Lower lobe of right lung (tissue), 2 donors: Measurements from ENCODE around the gene PRKG1. TPM values are rescaled to one million over a fixed set of nuclear protein-coding genes. Genes with fewer than 3 reads are reported as not detected.

Source experiments
- ATAC-seq, 2 donors: fragments of 200-7000 bp; cut with Tn5 transposase; one replicate each; pipeline ENCODE4 v1.9.1; 2020 to 2022; ENCODE audit warnings: mild to moderate bottlenecking in 2 of 2, moderate library complexity in 2 of 2
- DNase-seq: peaks from one replicate; pipeline ENCODE4 v3.0.0-alpha.2; 2020
- H3K27ac ChIP-seq: fragments of 200-600 bp; one replicate; pipeline ENCODE4 v1.8.0; 2022
- H3K27me3 ChIP-seq: fragments of 200-600 bp; one replicate; pipeline ENCODE4 v1.8.0; 2022; ENCODE audit warnings: low read depth
- H3K36me3 ChIP-seq: fragments of 200-600 bp; one replicate; pipeline ENCODE4 v1.8.0; 2022; ENCODE audit warnings: mild to moderate bottlenecking
- H3K4me1 ChIP-seq: fragments of 200-600 bp; one replicate; pipeline ENCODE4 v1.8.0; 2022
- H3K4me3 ChIP-seq: fragments of 200-600 bp; one replicate; pipeline ENCODE4 v1.8.0; 2022; ENCODE audit warnings: mild to moderate bottlenecking
- H3K9me3 ChIP-seq: fragments of 200-600 bp; one replicate; pipeline ENCODE4 v1.8.0; 2022
- CTCF ChIP-seq: fragments of 200-600 bp; IDR thresholded peaks from one replicate; pipeline ENCODE4 v1.8.0; 2022; ENCODE audit warnings: antibody characterized with exemption, mild to moderate bottlenecking
- intact Hi-C: fragments of 100-400 bp; cut with DNase I; formaldehyde crosslinking; loops from one replicate; pipeline ENCODE4 v1.11.0; 2022
- total RNA-seq: library from RNA; stranded (reverse); fragmentation: NEBNext Ultra II Directional; extraction: Animal tissue kit (Norgen Biotek cat#: 25700); gene quantifications from one replicate; pipeline ENCODE4 v1.2.1, GENCODE V29; 2021
- donor health status: DM: no; HTN: yes; CAD: no; lungs with severe emphysema.

PRKG1 gene
- total RNA-seq, 1 donor from 2014 or later: 23.6 TPM

- DNase-seq (no peak), ATAC-seq (no peak)
- Histone ChIP-seq H3K4me3 (no peak overlapping the region), H3K27ac (no peak overlapping the region), H3K4me1 (no peaks in the 10 kb centered on the region), H3K27me3 (no peaks in the 10 kb centered on the region), H3K36me3 (no peaks in the 10 kb centered on the region), H3K9me3 (no peaks in the 10 kb centered on the region)
- TF ChIP-seq CTCF: no peak
- intact Hi-C loops: no loop called here
Observed at GRCh38 chr10:51034769-51035168, 39.5 kb upstream of the PRKG1 start.

- no peak overlapping the region for H3K27ac ChIP-seq
- ATAC-seq: peak in 1 of 2 donors; percentile 81
- no peaks in the 10 kb centered on the region for H3K4me1 ChIP-seq
- no peaks in the 10 kb centered on the region for H3K36me3 ChIP-seq
- H3K9me3 ChIP-seq: no peaks in the 10 kb centered on the region
- no peak for TF ChIP-seq CTCF
- H3K4me3 ChIP-seq: no peak overlapping the region
- DNase-seq: no peak
- H3K27me3 ChIP-seq: no peaks in the 10 kb centered on the region
- intact Hi-C loops: no loop called here
Observed at GRCh38 chr10:51035344-51035743, 38.9 kb upstream of the PRKG1 start.

GRCh38 chr10:51045871-51046270, 28.4 kb upstream of the PRKG1 start:
- Histone ChIP-seq H3K27me3 (no peaks in the 10 kb centered on the region), H3K4me1 (no peaks in the 10 kb centered on the region), H3K27ac (no peak overlapping the region), H3K9me3 (no peaks in the 10 kb centered on the region), H3K4me3 (no peak overlapping the region), H3K36me3 (no peaks in the 10 kb centered on the region)
- ATAC-seq: no peak
- intact Hi-C loops: no loop called here
- no peak for TF ChIP-seq CTCF
- no peak for DNase-seq

GRCh38 chr10:51046654-51047053, 27.6 kb upstream of the PRKG1 start:
- ATAC-seq: no peak

GRCh38 chr10:51047857-51048256, 26.4 kb upstream of the PRKG1 start:
- Histone ChIP-seq H3K4me3 (no peak overlapping the region), H3K4me1 (no peaks in the 10 kb centered on the region), H3K9me3 (no peaks in the 10 kb centered on the region), H3K27ac (no peak overlapping the region), H3K36me3 (no peaks in the 10 kb centered on the region), H3K27me3 (no peaks in the 10 kb centered on the region)
- no peak for TF ChIP-seq CTCF
- intact Hi-C loops: no loop called here
- ATAC-seq: no peak
- no peak for DNase-seq

More at GRCh38 chr10:51046654-51047053, 27.6 kb upstream of the PRKG1 start:
- Histone ChIP-seq H3K27me3 (no peaks in the 10 kb centered on the region), H3K27ac (no peak overlapping the region), H3K4me3 (no peak overlapping the region), H3K4me1 (no peaks in the 10 kb centered on the region), H3K36me3 (no peaks in the 10 kb centered on the region), H3K9me3 (no peaks in the 10 kb centered on the region)
- TF ChIP-seq CTCF: no peak
- DNase-seq: no peak
- intact Hi-C loops: no loop called here

- H3K4me3 ChIP-seq: no peak overlapping the region
- TF ChIP-seq CTCF: no peak
- no peak for DNase-seq
- intact Hi-C loops: no loop called here
- H3K36me3 ChIP-seq: no peaks in the 10 kb centered on the region
- no peaks in the 10 kb centered on the region for H3K4me1 ChIP-seq
- H3K9me3 ChIP-seq: no peaks in the 10 kb centered on the region
- no peak for ATAC-seq
- no peaks in the 10 kb centered on the region for H3K27me3 ChIP-seq
- no peak overlapping the region for H3K27ac ChIP-seq
Observed at GRCh38 chr10:51048792-51049191, 25.5 kb upstream of the PRKG1 start.
